HG03432 (cell line): Measurements from ENCODE around the gene METTL26.

Source experiments
- ATAC-seq: cut with Tn5 transposase; IDR thresholded peaks from one replicate; pipeline ENCODE4 v1.9.1; 2021; ENCODE audit warnings: mild to moderate bottlenecking, moderate library complexity; ENCODE audit not compliant: unreplicated experiment

METTL26 gene

DNA sequence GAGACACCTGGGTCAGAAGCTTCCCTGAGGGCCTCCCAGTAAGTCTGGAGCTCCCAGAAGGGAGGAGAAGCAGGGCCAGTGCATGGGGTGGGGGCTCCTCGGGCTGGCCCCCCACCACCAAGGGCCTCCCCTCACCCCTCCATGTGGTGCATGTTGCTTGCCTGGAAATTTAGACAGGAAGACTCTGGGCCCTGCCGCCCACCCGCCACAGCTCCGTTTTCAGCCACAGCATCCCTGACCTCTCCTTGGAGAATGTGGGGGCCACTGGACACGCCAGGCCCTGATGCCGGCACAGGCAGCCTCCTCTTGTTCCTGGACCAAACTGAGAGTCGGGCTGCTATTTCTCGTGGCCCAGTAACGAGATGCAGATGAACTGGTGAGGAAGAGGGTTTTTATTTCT lies 2.7 kb upstream of the METTL26 start:
- ATAC-seq = no peak

DNA sequence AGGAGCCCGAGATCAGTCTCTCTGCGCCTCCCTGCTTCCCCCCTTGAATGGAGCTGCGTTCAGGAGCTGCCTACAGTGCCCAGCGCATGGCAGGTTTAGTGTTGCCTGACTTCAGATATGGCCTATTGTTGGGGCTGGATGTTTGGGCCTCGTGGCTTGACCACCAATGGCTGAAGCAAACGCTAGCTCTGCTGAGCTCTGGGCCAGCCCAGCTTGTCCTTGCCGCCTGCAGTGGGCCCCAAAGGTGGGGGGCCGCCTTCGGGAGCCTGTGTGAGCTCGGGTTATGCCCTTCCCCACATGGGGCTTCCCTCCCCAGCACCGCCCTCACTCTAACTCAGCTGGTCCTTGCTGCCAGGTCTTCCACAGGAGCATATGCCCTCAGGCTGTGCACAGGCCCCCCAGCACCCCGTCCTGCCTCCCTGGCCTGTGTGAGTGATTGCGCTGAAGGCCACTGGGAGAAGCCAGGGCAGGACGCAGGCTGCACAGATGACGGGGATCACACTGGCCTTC lies 2.0 kb upstream of the METTL26 start:
- no peak for ATAC-seq

DNA sequence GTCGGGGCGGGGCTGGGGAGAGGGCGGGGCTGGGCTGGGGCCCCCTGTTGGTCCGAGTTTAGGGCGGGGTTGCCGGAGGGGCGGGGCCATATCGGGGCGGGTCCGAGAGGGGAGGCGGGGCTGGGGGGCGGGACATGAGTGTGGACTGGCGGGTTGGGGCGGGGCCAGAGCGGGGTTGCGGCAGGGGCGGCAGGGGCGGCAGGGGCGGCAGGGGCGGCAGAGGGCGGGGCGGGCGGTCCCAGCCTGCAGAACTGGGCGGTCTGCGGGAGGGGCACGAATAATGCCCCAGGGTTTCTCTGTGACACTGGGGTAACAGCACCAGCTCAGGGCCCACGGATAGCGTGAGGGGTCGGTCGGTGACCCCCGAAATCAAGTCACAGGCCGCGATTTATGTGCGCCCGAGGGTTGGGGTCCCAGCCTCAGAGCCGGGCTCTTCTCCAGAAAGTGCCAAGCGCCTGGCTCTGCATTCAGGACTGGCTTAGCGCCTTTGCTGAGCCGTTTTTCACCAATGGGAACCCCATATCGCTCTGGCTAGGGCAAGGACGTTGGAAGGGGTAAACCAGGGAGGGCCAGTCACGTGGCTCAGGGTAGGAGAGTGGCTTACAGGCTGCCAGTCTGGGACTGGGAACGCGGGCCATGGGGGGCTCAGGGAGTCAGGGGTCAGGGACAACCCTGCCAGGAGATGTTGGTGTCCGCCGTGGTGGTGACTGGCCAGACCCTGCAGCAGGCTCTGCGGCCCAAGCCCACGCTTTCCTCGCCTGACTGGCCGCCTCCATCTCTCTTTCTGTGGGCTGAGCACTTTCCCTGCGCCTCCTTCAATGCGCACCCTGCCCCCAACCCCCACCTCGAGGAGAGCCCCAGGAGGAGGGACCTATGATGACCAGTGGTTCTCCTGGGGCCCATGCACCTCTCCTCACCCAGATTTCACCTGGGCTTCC lies 1.2 kb upstream of the METTL26 start:
- ATAC-seq = no peak

DNA sequence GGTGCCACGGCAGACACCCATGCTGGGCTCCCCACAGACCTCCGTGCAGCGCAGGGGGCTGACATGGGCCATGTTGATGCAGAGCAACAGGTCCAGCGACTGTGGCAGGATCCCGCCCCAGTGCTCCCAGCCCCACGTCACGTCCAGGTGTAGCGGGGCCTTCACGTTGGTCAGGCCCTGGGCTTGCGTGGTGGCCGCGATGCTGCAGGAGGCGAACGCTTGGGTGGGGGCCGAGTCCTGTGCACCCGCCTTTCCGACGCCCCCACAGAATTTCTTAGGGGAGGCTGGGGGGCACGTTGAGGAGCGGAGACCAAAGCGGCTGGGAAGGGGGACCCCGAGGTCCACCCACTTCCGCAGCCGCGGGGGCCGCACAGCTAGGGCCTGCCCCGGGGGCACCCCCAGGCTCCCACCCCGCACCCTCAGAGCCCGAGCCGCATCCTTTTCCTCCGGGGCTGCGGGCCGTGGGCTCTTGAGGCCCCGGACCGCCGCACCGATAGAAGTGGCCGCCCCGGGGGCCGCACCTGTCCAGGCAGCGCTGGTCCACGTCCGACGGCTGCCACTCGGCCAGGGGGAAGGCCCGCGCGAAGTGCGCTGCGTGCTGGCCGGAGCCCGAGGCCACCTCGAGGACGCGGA lies 416 bp downstream of the METTL26 start:
- peak; percentile 5 for ATAC-seq

DNA sequence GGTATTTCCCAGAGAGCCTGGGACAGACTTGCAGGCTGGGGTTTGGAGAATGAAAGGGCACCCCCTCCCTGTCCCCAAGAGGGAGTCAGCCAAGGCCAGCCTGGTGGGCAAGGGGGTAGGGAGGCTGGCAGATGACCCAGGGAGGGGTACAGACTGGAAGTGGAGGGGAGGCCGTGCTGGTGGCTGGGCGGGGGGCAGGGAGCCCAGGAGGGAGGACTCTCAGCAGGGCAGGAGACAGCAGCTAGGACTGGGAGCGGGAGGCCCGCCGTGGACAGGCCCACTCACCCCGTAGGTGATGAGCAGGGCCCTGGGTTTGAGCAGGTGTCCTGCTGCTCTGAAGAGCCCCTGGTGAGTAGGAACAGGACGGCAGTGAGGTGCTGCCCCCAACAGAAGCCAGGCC lies 1.1 kb downstream of the METTL26 start:
- ATAC-seq = no peak

DNA sequence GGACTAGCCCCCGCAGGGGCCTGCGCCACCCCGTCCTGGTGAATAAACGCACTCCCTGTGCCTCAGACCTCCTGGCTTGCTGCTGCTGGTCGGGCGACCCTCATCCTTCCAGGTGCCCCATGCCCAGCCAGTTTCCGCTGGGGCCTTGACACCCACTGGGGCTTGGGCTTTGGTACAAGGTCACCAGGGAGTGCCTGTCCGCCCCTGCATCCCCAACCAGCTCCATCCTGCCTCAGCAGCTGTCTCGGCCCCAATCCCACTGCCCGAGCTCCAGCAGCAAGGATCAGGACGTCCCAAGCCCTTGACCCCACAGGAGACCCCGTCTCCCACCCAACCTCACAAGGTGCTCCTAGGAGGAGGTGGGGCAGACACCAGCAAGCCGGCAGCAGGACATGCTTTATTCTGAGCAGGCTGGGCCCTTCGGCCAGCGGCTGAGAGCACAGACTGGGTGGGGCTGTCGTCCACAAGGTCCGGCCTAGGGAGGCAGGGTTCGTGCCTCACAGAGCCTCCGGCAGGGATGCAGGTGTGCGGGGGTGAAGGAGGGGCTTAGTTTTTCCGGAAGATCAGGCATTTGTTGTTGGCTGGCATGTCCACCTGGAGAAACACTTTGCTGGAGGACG lies 1.9 kb downstream of the METTL26 start:
- ATAC-seq = no peak

DNA sequence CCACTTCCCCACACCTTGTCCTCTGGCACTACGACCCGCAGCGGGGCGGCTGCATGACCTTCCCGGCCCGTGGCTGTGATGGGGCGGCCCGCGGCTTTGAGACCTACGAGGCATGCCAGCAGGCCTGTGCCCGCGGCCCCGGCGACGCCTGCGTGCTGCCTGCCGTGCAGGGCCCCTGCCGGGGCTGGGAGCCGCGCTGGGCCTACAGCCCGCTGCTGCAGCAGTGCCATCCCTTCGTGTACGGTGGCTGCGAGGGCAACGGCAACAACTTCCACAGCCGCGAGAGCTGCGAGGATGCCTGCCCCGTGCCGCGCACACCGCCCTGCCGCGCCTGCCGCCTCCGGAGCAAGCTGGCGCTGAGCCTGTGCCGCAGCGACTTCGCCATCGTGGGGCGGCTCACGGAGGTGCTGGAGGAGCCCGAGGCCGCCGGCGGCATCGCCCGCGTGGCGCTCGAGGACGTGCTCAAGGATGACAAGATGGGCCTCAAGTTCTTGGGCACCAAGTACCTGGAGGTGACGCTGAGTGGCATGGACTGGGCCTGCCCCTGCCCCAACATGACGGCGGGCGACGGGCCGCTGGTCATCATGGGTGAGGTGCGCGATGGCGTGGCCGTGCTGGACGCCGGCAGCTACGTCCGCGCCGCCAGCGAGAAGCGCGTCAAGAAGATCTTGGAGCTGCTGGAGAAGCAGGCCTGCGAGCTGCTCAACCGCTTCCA lies 2.6 kb downstream of the METTL26 start:
- ATAC-seq = no peak

DNA sequence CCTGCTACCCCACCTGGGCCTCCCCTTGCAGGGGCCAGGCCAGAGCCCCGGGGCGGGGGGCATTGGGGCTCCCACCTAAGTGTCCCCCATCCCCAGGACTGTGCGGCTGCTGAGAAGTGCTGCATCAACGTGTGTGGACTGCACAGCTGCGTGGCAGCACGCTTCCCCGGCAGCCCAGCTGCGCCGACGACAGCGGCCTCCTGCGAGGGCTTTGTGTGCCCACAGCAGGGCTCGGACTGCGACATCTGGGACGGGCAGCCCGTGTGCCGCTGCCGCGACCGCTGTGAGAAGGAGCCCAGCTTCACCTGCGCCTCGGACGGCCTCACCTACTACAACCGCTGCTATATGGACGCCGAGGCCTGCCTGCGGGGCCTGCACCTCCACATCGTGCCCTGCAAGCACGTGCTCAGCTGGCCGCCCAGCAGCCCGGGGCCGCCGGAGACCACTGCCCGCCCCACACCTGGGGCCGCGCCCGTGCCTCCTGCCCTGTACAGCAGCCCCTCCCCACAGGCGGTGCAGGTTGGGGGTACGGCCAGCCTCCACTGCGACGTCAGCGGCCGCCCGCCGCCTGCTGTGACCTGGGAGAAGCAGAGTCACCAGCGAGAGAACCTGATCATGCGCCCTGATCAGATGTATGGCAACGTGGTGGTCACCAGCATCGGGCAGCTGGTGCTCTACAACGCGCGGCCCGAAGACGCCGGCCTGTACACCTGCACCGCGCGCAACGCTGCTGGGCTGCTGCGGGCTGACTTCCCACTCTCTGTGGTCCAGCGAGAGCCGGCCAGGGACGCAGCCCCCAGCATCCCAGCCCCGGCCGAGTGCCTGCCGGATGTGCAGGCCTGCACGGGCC lies 3.4 kb downstream of the METTL26 start:
- ATAC-seq = no peak

DNA sequence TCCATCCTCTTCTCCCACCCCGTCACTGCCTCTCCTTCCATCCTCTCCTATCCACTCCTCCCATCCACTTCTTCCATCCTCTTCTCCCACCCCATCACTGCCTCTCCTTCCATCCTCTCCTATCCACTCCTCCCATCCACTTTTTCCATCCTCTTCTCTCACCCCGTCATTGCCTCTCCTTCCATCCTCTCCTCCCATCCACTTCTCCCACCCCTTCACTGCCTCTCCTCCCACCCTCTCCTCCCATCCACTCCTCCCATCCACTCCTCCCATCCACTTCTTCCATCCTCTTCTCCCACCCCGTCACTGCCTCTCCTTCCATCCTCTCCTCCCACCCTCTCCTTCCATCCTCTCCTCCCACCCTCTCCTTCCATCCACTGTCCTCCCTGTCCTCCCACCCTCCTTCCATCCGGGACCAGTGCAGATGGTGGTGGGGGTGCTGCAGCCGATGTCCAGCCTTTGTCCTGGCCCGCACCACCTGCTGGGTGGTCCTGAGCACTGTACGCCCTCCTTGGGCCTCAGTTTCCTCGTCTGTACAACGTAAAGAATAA lies 4.2 kb downstream of the METTL26 start:
- no peak for ATAC-seq

DNA sequence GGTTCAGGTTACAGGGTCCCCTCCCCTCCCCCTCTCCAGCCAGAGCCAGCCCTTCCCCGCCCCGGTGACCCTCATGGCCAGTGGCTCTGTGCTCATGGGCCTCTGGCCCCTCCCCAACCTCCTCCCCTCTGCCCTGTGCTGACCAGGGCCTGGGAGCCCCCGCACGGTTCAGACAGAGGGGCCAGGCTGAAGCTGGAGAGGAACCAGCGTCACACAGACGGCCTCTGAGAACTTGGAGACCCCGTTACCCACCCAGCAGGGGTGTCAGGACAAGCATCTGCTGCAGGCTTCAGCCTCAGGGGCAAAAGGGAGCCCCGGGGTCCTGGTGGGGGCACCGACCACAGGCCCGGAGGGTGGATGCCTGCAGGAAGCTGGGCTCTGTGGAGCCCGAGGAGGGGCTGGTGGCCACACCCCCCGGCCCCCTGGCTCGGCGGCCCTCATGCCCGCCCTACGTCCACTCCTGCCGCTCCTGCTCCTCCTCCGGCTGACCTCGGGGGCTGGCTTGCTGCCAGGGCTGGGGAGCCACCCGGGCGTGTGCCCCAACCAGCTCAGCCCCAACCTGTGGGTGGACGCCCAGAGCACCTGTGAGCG lies 5.2 kb downstream of the METTL26 start, which contains the start of gene WFIKKN1:
WFIKKN1 (plus strand) TSS at position 171 of the 591 bp plus-strand sequence; CDS start at position 440, 269 bp downstream.
- no peak for ATAC-seq

DNA sequence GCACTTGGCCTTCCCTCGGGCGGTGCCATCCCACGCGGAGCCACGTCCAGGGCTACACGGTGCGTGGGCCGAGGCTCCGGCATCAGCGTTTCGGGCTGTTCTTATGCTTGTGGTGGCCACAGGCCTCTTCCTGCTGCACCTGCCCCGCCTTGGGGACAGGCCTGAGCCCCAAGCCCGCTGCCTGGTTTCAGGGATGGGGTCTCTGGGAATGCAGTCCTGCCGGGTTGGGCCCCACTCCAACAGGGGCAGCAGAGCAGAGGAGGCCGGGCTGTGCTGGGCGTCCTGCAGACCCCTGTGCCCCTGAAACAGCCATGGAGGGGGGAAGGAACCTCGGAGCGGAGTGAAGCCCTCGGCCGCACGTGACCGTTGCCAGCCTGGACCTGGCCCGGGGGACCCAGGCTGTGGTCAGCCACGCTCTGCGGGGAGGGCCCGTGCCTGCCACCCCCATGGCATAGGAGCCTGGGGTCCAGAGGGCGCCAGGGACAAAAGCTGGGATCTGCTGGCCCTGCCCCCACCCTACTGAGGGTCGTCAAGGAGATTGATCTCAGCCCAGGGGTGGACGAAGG lies 5.8 kb downstream of the METTL26 start:
- ATAC-seq = no peak

DNA sequence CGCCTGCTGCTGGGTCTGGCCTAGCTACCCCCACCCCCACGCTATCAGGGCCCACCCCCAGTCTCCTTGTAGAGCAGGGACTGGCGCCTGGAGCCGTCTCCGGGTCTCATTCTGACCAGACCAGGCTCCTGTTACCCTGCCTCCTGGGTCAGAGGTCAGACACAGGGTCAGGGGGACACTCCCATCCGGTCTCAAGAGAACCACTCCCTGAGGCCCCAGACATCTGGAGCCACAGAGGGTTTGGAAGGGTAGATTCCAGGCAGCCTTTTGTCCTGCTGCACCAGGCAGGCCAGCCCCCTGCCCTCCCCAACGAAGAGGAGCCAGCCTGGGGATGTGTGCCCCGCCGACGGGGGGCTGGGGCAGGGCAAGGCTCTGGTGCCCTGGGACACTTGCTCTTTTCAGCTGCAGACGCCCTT lies 6.3 kb downstream of the METTL26 start:
- no peak for ATAC-seq

DNA sequence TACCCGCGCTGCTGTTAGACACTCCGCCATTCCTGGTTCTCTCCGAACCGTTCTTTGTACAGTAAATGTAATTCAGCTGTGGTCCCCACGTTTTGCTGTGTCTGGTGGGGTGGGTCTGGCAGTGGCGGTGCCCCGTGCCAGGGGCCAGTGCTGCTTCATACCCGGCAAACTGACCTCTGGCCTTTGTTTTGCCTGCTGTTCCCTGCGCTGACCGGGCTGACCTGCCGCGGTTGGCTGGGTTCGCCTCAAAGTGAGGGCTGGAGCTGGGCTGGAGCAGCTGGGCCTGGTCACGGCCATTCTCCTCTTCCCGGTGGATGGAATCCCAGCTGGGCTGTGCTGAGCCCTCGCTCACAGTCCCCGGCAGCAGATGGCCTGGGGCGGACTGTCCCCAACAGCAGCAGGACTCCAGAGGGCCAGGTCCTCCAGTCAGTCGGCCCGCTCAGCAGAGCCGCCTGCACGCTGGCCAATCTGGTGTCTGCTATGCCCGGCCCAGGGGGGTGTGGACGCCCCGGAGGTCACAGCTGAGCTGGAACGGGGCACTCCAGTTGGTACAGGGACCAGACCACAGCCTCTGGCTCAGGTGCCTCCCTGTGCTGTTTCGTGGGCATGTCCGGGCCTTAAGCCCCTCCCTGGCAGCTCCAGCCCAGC lies 6.8 kb downstream of the METTL26 start:
- no peak for ATAC-seq

DNA sequence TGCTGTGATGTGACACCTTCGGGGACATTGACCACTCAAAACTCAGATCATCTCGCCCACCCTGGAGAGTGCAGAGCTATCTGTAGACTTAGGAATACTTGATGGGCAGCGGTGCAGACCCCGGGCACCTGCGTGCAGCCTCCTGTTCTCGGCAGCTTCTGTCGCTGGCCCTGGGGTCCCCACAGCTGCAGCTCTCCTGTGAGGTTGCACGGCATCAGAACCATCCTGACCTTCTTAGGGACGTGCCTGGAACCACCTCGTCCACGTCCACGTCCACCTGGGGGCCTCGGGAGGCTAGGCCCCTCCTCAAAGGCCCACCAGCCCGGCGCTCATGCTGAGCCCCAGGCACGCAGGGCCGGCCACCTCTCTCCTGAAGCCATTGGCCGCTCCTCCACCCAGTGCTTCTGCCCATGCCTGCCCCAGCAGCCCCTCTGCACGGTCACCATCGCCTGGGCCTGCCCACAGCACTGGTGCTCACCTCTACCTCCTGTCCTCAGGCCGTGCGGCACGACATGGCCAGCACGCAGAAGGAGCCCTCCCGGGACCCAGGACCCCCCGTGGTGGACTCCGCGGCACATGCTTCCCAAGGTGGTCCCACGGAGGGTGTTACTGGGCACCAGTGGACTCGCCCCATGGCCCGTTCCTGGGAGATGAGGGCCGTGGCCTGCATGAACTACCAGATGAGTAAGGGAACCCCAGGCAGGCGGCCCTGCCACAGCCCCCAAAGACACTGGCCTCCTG lies 7.6 kb downstream of the METTL26 start:
- ATAC-seq = no peak

DNA sequence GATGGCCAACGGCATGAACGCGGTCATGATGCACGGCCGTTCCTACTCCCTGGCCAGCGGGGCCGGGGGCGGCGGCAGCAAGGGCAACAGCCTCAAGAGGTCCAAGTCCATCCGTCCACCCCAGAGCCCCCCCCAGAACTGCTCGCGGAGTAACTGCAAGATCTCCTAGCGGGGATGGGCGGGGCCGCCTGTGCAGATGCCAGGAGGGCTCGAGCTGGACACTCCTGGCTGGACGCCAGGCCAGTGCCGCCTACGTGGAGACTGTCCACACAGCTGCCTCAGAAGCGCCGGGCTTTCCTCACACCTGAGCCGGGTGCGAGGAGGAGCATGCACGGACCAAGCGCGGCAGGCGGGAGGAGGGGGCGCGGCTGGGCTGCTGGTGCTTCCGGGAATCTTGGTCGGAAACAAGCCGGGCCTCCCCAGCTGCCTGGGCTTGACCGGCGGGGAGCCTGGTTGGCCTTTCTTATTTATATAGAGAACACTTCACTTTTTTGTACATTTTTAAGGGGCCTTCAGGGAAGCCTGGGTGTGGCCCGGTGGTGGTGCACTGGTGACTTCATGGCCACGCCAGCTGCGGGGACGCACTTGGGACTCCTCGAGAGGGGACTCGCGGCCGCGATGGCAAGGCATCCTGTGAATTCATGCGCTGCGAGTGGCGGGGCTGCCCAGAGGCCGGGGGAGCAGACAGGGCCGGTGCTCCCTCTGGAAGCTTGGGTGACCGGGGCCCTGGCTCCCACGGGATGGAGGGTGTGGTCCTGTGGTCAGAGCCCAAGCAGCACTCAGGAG lies 8.5 kb downstream of the METTL26 start:
- no peak for ATAC-seq

DNA sequence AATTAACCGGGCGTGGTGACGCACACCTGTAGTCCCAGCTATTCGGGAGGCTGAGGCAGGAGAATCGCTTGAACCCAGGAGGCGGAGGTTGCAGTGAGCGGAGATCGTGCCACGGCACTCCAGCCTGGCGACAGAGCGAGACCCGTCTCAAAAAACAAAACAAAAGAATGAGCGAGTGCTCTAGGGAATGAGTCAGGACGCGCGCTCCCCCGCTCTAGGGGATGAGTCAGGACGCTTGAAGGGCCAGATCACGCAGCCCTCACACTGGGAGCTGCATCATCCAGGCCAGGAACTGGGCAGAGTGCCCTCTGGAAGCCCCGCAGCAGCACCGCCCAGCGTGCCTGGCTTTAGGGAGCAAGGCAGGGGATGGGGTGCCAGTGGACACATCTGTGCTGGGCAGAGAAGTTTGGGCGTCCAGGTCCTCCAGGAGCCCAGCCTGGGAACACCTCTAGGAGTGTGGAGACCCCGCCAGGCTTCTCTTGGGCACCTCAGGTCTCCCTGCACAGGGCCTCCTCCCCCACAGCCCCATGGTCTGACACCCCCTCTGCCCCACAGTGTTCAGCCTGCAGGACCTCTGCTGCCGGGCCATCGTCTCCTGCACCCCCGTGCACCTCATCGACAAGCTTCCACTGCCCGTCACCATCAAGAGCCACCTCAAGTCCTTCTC lies 9.2 kb downstream of the METTL26 start:
- ATAC-seq = no peak
